IMR-90 (cell line): ENCODE results near the gene SEMA5A. TPM values are rescaled to one million over a fixed set of nuclear protein-coding genes. Genes with fewer than 3 reads are reported as not detected.
A peak's percentile ranks its signal among the peaks of the same experiment; 100 is the strongest.

ENCODE experiments used
- ATAC-seq: fragments of 200-7000 bp; cut with Tn5 transposase; 2 replicates; pipeline ENCODE4 v1.9.1; 2020; ENCODE audit warnings: low read depth, mild to moderate bottlenecking, moderate library complexity
- BruUV-seq: library from RNA; stranded (reverse); fragments of 400-500 nt; replicated peaks from 2 replicates; lab custom pipeline; 2021; lab: Mats Ljungman, UMichigan
- CTCF ChIA-PET: fragments of 300-600 bp; formaldehyde crosslinking; extraction: SDS; loops from one replicate; lab custom pipeline; 2021; ENCODE audit warnings: antibody characterized with exemption; lab: Yijun Ruan, JAX
- POLR2A ChIA-PET: fragments of 300-600 bp; sonication (Branson Sonifier 250); formaldehyde crosslinking; loops from one replicate; lab custom pipeline; 2022; ENCODE audit warnings: antibody characterized with exemption; ENCODE audit not compliant: unreplicated experiment; lab: Charles Lee
- DNase-seq: peaks from one replicate; pipeline ENCODE4 v3.0.0; 2013
- H2AFZ ChIP-seq: replicated peaks from 2 replicates; pipeline ENCODE3; 2013; ENCODE audit warnings: low read length, mild to moderate bottlenecking; ENCODE audit not compliant: poor library complexity
- H2AK5ac ChIP-seq: 2 replicates; pipeline ENCODE4 v1.6.1; 2013; ENCODE audit warnings: low read depth, low read length, inconsistent platforms
- H2AK9ac ChIP-seq: replicated peaks from 2 replicates; pipeline ENCODE3; 2013; ENCODE audit warnings: mild to moderate bottlenecking, low read depth, low read length, moderate library complexity; ENCODE audit not compliant: poor library complexity
- H2BK120ac ChIP-seq: 2 replicates; pipeline ENCODE4 v1.6.1; 2013; ENCODE audit warnings: low read depth, low read length, inconsistent platforms
- H2BK15ac ChIP-seq: 3 replicates; pipeline ENCODE4 v1.6.1; 2013; ENCODE audit warnings: low read depth, low read length, inconsistent platforms
- H2BK20ac ChIP-seq: 2 replicates; pipeline ENCODE4 v1.6.1; 2013; ENCODE audit warnings: low read depth, mild to moderate bottlenecking, inconsistent platforms, low read length, moderate library complexity
- H2BK5ac ChIP-seq: 2 replicates; pipeline ENCODE4 v1.6.1; 2013; ENCODE audit warnings: mild to moderate bottlenecking, low read depth, low read length, inconsistent platforms; ENCODE audit not compliant: poor library complexity, severe bottlenecking
- H3K14ac ChIP-seq: replicated peaks from 2 replicates; pipeline ENCODE4 v1.6.1; 2013; ENCODE audit warnings: low read depth, low read length, inconsistent platforms
- H3K18ac ChIP-seq: 2 replicates; pipeline ENCODE4 v1.6.1; 2013; ENCODE audit warnings: low read depth, low read length, control low read depth
- H3K23ac ChIP-seq: 2 replicates; pipeline ENCODE4 v1.6.1; 2013; ENCODE audit warnings: low read depth, low read length, inconsistent platforms
- H3K27ac ChIP-seq: 2 replicates; pipeline ENCODE4 v1.5.1; 2013; ENCODE audit warnings: mild to moderate bottlenecking, control low read depth, low read length; ENCODE audit not compliant: insufficient read depth
- H3K27me3 ChIP-seq: 2 replicates; pipeline ENCODE4 v1.6.1; 2013; ENCODE audit warnings: low read length; ENCODE audit not compliant: control insufficient read depth, insufficient read depth
- H3K36me3 ChIP-seq: 2 replicates; pipeline ENCODE4 v1.6.1; 2013; ENCODE audit warnings: low read length, mixed read lengths; ENCODE audit not compliant: control insufficient read depth, insufficient read depth
- H3K4ac ChIP-seq: 2 replicates; pipeline ENCODE4 v1.6.1; 2013; ENCODE audit warnings: low read depth, low read length, inconsistent platforms
- H3K4me1 ChIP-seq: 2 replicates; pipeline ENCODE4 v1.6.1; 2013; ENCODE audit warnings: low read length, mixed read lengths; ENCODE audit not compliant: control insufficient read depth, insufficient read depth
- H3K4me2 ChIP-seq: 2 replicates; pipeline ENCODE4 v1.6.1; 2013; ENCODE audit warnings: low read depth, mild to moderate bottlenecking, control low read depth, low read length, moderate library complexity
- H3K4me3 ChIP-seq: 2 replicates; pipeline ENCODE4 v1.5.1; 2013; ENCODE audit warnings: low read depth, mild to moderate bottlenecking, control low read depth, low read length, moderate library complexity; ENCODE audit not compliant: insufficient read depth
- H3K56ac ChIP-seq: 2 replicates; pipeline ENCODE4 v1.6.1; 2013; ENCODE audit warnings: low read length, inconsistent platforms; ENCODE audit not compliant: insufficient read depth; ENCODE audit errors: extremely low read depth
- H3K79me1 ChIP-seq, 2 experiments: 2 replicates each; pipeline ENCODE4 v1.6.1; 2013; ENCODE audit warnings: low read length in 2 of 2, inconsistent platforms in 1 of 2, low read depth in 1 of 2
- H3K9ac ChIP-seq: 2 replicates; pipeline ENCODE4 v1.6.1; 2013; ENCODE audit warnings: low read depth, low read length, control low read depth
- H3K9me1 ChIP-seq: 2 replicates; pipeline ENCODE4 v1.6.1; 2013; ENCODE audit warnings: low read length, inconsistent platforms; ENCODE audit not compliant: insufficient read depth
- H3K9me3 ChIP-seq: 2 replicates; pipeline ENCODE4 v1.6.1; 2013; ENCODE audit warnings: low read length; ENCODE audit not compliant: control insufficient read depth, insufficient read depth
- H4K20me1 ChIP-seq: 2 replicates; pipeline ENCODE4 v1.6.1; 2013; ENCODE audit warnings: low read length, inconsistent platforms; ENCODE audit not compliant: insufficient read depth
- H4K5ac ChIP-seq: 2 replicates; pipeline ENCODE4 v1.6.1; 2013; ENCODE audit warnings: mild to moderate bottlenecking, low read depth, low read length, control low read depth
- H4K8ac ChIP-seq, 2 experiments: 2 replicates each; pipeline ENCODE4 v1.6.1; 2013; ENCODE audit warnings: low read depth in 2 of 2, low read length in 2 of 2, control low read depth in 1 of 2, inconsistent platforms in 1 of 2
- H4K91ac ChIP-seq: 2 replicates; pipeline ENCODE4 v1.6.1; 2013; ENCODE audit warnings: low read depth, low read length, inconsistent platforms; ENCODE audit not compliant: insufficient read depth
- BHLHE40 ChIP-seq: fragments of 150-350 bp; IDR thresholded peaks from 2 replicates; pipeline ENCODE4 v1.6.1; 2016; ENCODE audit warnings: mild to moderate bottlenecking, low read depth, low read length
- CEBPB ChIP-seq: IDR thresholded peaks from 2 replicates; pipeline ENCODE4 v1.6.1; 2012; ENCODE audit warnings: low read depth, low read length, improper control_type of control experiment
- CHD1 ChIP-seq: IDR thresholded peaks from 2 replicates; pipeline ENCODE4 v1.6.1; 2012; ENCODE audit warnings: low read depth, low read length, improper control_type of control experiment
- FOS ChIP-seq: fragments of 150-350 bp; IDR thresholded peaks from 2 replicates; pipeline ENCODE4 v1.6.1; 2016; ENCODE audit warnings: low read depth, low read length
- MAZ ChIP-seq: IDR thresholded peaks from 2 replicates; pipeline ENCODE4 v1.6.1; 2012; ENCODE audit warnings: low read depth, mild to moderate bottlenecking, low read length, improper control_type of control experiment, moderate library complexity, borderline replicate concordance
- MXI1 ChIP-seq: IDR thresholded peaks from 2 replicates; pipeline ENCODE4 v1.6.1; 2012; ENCODE audit warnings: low read depth, mild to moderate bottlenecking, low read length, moderate library complexity, borderline replicate concordance
- NFE2L2 ChIP-seq: fragments of 150-350 bp; IDR thresholded peaks from 2 replicates; pipeline ENCODE4 v1.6.1; 2016; ENCODE audit warnings: low read depth, mild to moderate bottlenecking, low read length
- RAD21 ChIP-seq: IDR thresholded peaks from 2 replicates; pipeline ENCODE4 v1.6.1; 2012; ENCODE audit warnings: low read length, improper control_type of control experiment
- RCOR1 ChIP-seq: IDR thresholded peaks from 2 replicates; pipeline ENCODE4 v1.6.1; 2012; ENCODE audit warnings: mild to moderate bottlenecking, low read length, improper control_type of control experiment; ENCODE audit not compliant: insufficient replicate concordance
- RFX5 ChIP-seq: IDR thresholded peaks from 2 replicates; pipeline ENCODE4 v1.8.0; 2012; ENCODE audit warnings: low read depth, mild to moderate bottlenecking, low read length, moderate library complexity
- SMC3 ChIP-seq: fragments of 150-350 bp; IDR thresholded peaks from 2 replicates; pipeline ENCODE4 v1.6.1; 2016; ENCODE audit warnings: low read depth, mild to moderate bottlenecking, antibody characterized with exemption, low read length, moderate library complexity
- USF2 ChIP-seq: fragments of 150-350 bp; IDR thresholded peaks from 2 replicates; pipeline ENCODE4 v1.6.1; 2017; ENCODE audit warnings: mild to moderate bottlenecking, antibody characterized with exemption, low read length, low read depth
- WGBS, 2 experiments: methylation state at CpG; one replicate each; pipeline versions ENCODE4 v1.1.5 to v1.1.7; 2013; ENCODE audit warnings: missing lambda C conversion rate in 2 of 2; ENCODE audit not compliant: insufficient read length in 1 of 2; ENCODE audit errors: extremely low coverage in 2 of 2; 5-methylcytosine and 5-hydroxymethylcytosine counted together
- dilution Hi-C: fragments of 300-500 bp; cut with HindIII; formaldehyde crosslinking; loops from one replicate; pipeline ENCODE4 v1.14.3; 2018; ENCODE audit warnings: low sequenced_read_pairs; ENCODE audit not compliant: unreplicated experiment
- in situ Hi-C: fragments of 300-500 bp; cut with MboI; formaldehyde crosslinking; loops from 3 replicates; pipeline ENCODE4 v1.14.3; 2019; ENCODE audit warnings: low sequenced_read_pairs, inconsistent platforms, mixed read lengths
- intact Hi-C: fragments of 100-400 bp; cut with micrococcal nuclease; formaldehyde crosslinking; loops from 2 replicates; pipeline ENCODE4 v1.10.0; 2022
- polyA plus RNA-seq, 3 experiments: library from polyadenylated mRNA; depleted of rRNA; stranded (reverse); fragments of >200 nt; gene quantifications; 2 replicates each; pipeline ENCODE4 v1.2.3, GENCODE V29; 2012; ENCODE audit warnings: low replicate concordance in 1 of 3
- total RNA-seq: library from RNA; depleted of rRNA; stranded (reverse); fragments of >200 nt; gene quantifications from 2 replicates; pipeline ENCODE4 v1.2.3, GENCODE V29; 2012
- TF ChIP-seq, protein P1 (sequence below): fragments of 150-350 bp; IDR thresholded peaks from 2 replicates; pipeline ENCODE4 v1.6.1; 2016; ENCODE audit warnings: low read depth, mild to moderate bottlenecking, low read length, moderate library complexity, borderline replicate concordance
- TF ChIP-seq, protein P2 (sequence below): conservative IDR thresholded peaks from 2 replicates; pipeline ENCODE4 v1.5.1; 2012; ENCODE audit warnings: mild to moderate bottlenecking, low read depth, low read length, improper control_type of control experiment

Gene SEMA5A
- total and polyA plus RNA-seq, 2 of the 4 experiments (the other 2 are of a cell fraction) = 8.2 to 9.9 TPM

DNA sequence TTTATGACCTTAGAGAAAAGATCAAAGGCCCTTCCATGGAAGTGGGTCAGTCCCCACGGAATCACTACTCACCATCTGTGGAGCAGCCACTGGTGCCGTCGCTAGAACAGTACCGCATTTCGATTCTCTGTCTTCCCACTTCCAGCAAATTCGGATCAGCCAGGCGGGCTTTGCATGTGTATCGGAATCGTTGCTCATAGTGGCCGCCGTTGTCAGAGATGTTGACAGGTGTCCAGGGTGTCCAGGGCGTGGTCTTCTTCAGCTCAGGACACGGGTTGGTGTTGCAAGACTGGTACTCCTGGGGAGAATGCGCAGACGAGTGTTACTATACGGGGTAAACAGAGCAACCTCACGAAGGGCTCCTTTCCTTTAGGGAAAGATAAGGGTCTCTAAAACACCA, 479.5 kb downstream of the SEMA5A start:
- H3K27me3 ChIP-seq = no peaks in the 10 kb centered on the region
- dilution Hi-C loops (no loop called here), intact Hi-C loops (loop anchor here (10.0 kb wide), 1 partner anchor 478 kb away; the partner anchor contains the start of gene SEMA5A), in situ Hi-C loops (loop anchor here (25.0 kb wide), 1 partner anchor 1179 kb away; no protein-coding TSS in a partner anchor)
- no peak overlapping the region for H4K8ac ChIP-seq
- peaks cover 5 to 10% of the 10 kb centered on the region in 2 experiments; a peak in 1 of 4 replicates for H3K79me1 ChIP-seq
- H3K4me3 ChIP-seq = no peak overlapping the region
- H4K20me1 ChIP-seq = no peaks in the 10 kb centered on the region
- no peak overlapping the region for H4K91ac ChIP-seq
- H3K18ac ChIP-seq = no peak overlapping the region; the same call in 1 of the 2 replicates
- no peak overlapping the region for H2BK5ac ChIP-seq
- ChIA-PET POLR2A (no interaction called here), CTCF (no interaction called here)
- no peak overlapping the region for H2AK5ac ChIP-seq
- H3K4me2 ChIP-seq = no peak overlapping the region
- H2BK20ac ChIP-seq = peak overlapping the region; percentile 30; the same call in 1 of the 2 replicates
- H3K9ac ChIP-seq = no peak overlapping the region
- ATAC-seq = no peak
- H4K5ac ChIP-seq = no peak overlapping the region
- 94% methylated on average over 7 of the region's 17 CpGs; no CpG with 5 or more reads in 1 of the 2 experiments for WGBS, 2 experiments
- TF ChIP-seq NFE2L2 (no peak), FOS (no peak), MAZ (no peak), MXI1 (no peak), RAD21 (no peak), RFX5 (no peak), BHLHE40 (no peak), CHD1 (no peak), CEBPB (no peak), RCOR1 (no peak), SMC3 (no peak), USF2 (no peak)
- TF ChIP-seq, protein P1, sequence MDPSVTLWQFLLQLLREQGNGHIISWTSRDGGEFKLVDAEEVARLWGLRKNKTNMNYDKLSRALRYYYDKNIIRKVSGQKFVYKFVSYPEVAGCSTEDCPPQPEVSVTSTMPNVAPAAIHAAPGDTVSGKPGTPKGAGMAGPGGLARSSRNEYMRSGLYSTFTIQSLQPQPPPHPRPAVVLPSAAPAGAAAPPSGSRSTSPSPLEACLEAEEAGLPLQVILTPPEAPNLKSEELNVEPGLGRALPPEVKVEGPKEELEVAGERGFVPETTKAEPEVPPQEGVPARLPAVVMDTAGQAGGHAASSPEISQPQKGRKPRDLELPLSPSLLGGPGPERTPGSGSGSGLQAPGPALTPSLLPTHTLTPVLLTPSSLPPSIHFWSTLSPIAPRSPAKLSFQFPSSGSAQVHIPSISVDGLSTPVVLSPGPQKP = no peak
- TF ChIP-seq, protein P2, sequence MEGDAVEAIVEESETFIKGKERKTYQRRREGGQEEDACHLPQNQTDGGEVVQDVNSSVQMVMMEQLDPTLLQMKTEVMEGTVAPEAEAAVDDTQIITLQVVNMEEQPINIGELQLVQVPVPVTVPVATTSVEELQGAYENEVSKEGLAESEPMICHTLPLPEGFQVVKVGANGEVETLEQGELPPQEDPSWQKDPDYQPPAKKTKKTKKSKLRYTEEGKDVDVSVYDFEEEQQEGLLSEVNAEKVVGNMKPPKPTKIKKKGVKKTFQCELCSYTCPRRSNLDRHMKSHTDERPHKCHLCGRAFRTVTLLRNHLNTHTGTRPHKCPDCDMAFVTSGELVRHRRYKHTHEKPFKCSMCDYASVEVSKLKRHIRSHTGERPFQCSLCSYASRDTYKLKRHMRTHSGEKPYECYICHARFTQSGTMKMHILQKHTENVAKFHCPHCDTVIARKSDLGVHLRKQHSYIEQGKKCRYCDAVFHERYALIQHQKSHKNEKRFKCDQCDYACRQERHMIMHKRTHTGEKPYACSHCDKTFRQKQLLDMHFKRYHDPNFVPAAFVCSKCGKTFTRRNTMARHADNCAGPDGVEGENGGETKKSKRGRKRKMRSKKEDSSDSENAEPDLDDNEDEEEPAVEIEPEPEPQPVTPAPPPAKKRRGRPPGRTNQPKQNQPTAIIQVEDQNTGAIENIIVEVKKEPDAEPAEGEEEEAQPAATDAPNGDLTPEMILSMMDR = no peak
- H2AK9ac ChIP-seq = no peak overlapping the region
- H2AFZ ChIP-seq = no peak overlapping the region
- no peak for DNase-seq
- no peak overlapping the region for H3K56ac ChIP-seq
- BruUV-seq = no TSS peak
- H3K9me1 ChIP-seq = peaks cover 7% of the 10 kb centered on the region
- H2BK120ac ChIP-seq = peak overlapping the region; percentile 25; the same call in 1 of the 2 replicates
- H2BK15ac ChIP-seq = no peak overlapping the region
- no peak overlapping the region for H3K23ac ChIP-seq
- no peak overlapping the region for H3K27ac ChIP-seq
- H3K9me3 ChIP-seq = no peaks in the 10 kb centered on the region
- peaks cover 10% of the 10 kb centered on the region for H3K4me1 ChIP-seq
- no peak overlapping the region for H3K14ac ChIP-seq
- H3K4ac ChIP-seq = no peak overlapping the region; the same call in 1 of the 2 replicates
- H3K36me3 ChIP-seq = peaks cover 16% of the 10 kb centered on the region
